ENCODE data around the gene HSD11B2.
A peak's percentile ranks its signal among the peaks of the same experiment; 100 is the strongest.

Gene HSD11B2

DNA sequence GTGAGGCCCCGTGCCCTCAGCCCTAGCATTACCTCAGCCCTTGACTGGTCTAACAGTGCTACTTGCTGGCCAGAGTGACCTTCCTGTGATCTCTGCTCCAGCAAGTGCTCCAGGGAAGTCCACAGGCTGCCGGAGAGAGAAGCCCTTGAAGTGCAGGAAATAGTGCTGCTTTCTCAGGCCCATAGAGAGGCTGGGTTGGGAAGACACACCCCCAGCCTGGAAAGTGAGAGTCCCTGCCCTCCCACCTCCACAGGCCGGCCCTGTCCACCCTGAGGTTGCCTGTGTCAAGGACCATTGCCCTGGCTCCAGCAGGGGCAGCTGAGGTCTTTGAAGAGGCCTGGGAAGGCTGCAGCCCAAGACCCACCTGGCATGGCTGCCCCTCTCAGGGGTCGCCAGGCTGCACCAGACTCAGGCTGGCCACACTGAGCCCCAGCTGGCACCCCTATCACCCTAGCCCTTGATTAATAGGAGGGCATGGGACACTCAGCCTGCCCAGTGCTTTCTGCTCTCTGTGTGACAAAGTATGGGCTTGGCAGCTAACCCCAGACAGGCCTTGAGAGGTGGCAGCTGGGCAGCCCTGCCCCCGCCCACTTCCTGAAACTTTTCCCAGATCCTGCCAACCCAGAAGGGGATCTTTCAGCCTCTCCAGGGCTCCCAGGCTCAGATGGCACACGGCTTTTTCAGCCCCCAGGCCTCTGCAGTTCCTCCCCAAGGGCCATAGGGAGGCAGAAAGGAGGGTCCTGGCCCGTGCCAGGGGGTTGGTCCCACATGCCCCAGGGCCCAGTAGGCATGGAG is 28.3 kb downstream of the HSD11B2 start:
- H3K9me3 Mint-ChIP-seq: no peaks in the 10 kb centered on the region
- H3K27ac Mint-ChIP-seq: no peak overlapping the region
- no peak overlapping the region for H3K4me3 Mint-ChIP-seq
- no peak for DNase-seq
- H3K4me1 Mint-ChIP-seq (ENCODE audit: low read depth): peaks cover 9% of the 10 kb centered on the region
- no peaks in the 10 kb centered on the region for H3K27me3 Mint-ChIP-seq
- peaks cover 13% of the 10 kb centered on the region for H3K36me3 Mint-ChIP-seq (ENCODE audit: low read depth)

DNA sequence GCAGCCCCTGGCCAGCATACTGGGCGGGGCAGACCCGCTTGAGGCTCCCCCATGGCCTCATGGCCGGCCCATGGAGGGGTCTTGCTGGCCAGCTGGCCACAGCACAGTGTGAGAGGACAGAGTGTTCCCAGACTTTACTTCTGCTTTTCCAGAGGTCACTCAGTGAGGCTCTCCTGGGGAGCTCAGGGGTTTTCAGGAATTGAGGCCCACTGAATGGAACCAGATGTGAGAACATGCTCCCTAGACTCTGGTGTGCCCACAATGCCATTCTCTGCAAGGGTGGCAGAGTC is 28.9 kb downstream of the HSD11B2 start:
- Mint-ChIP-seq H3K27ac (no peak overlapping the region), H3K27me3 (no peaks in the 10 kb centered on the region), H3K4me3 (no peak overlapping the region), H3K9me3 (no peaks in the 10 kb centered on the region), H3K36me3 (ENCODE audit: low read depth) (peaks cover 12% of the 10 kb centered on the region), H3K4me1 (ENCODE audit: low read depth) (peaks cover 9% of the 10 kb centered on the region)
- no peak for DNase-seq

DNA sequence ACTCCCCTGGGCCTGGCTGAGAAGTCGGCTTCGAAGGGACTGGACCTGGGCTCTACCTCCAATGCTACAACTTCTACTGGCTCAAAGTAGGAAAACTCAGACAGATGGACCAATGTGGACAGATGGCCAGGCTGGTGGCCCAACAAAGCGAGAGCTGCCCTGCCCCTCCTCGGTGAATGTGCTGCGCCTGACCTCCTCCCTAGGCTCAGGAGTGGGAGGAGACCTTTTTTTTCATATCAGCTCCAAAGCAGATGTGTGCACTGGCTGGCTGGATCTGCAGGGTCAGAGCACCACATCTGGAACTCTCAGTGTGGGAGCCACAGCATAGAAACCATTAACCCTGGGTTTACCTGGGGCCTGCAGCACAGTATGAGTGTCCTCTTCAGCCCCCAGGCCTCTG is 29.2 kb downstream of the HSD11B2 start:
- Mint-ChIP-seq H3K9me3 (no peaks in the 10 kb centered on the region), H3K36me3 (ENCODE audit: low read depth) (peaks cover 12% of the 10 kb centered on the region), H3K27ac (no peak overlapping the region), H3K4me1 (ENCODE audit: low read depth) (peaks cover 9% of the 10 kb centered on the region), H3K4me3 (no peak overlapping the region), H3K27me3 (no peaks in the 10 kb centered on the region)
- DNase-seq: no peak

DNA sequence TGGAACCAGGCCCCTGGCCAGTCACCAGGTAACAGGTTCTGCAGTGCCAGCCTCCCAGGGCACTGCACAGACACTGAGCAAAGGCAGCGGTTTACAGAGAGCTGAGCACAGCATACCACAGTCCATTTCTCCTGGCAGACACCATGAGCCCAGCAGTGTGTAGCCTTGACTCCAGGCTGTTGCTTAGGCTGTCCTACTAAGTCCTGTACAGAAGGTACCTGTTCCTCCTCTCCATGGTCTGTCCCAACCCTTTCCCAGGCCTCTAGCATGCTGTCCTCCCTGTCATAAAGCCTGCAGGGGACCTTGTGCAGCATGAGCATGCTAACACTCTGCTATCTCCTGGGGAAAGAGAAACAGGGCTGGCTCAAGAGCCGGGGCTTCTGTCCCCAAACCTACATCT is 30.0 kb downstream of the HSD11B2 start:
- Mint-ChIP-seq H3K36me3 (ENCODE audit: low read depth) (peaks cover 12% of the 10 kb centered on the region), H3K9me3 (no peaks in the 10 kb centered on the region), H3K27ac (no peak overlapping the region), H3K4me3 (no peak overlapping the region), H3K4me1 (ENCODE audit: low read depth) (peaks cover 16% of the 10 kb centered on the region), H3K27me3 (no peaks in the 10 kb centered on the region)
- DNase-seq: no peak

DNA sequence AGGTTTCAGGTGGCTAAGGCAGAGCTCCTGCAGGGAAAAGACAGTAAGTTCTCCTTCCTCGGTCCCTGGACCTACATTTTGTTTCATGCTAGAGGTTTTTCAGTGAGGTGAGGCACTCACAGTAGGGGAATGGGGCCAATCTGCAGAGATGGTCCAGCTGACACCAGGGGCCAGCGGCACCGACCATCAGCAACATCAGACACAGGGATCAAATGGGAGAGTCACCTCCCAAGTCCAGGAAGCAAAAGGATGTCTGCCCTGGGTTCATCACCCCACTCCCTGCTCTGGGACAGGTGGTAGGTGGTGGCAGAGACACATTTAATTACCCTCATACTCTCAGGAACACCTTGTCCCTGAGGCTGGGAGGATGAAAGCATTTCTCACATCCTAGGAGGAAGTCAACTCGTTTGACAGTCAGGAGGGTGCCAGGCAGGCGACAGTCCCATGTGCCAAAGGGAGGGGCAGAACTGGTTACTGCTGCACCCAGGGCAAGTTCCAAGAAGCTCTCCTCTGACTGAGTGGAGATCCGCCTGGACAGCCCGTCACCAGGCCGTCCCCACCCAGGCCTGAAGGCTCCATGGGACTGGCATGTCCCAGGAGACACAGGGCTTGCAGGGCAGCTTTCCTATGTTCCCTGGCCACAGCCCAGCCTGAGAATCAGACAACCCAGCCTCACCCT is 30.8 kb downstream of the HSD11B2 start:
- no peak for DNase-seq
- no peak overlapping the region for H3K4me3 Mint-ChIP-seq
- no peaks in the 10 kb centered on the region for H3K9me3 Mint-ChIP-seq
- peaks cover 15% of the 10 kb centered on the region for H3K4me1 Mint-ChIP-seq (ENCODE audit: low read depth)
- H3K36me3 Mint-ChIP-seq (ENCODE audit: low read depth): peaks cover 10% of the 10 kb centered on the region
- H3K27ac Mint-ChIP-seq: no peak overlapping the region
- no peaks in the 10 kb centered on the region for H3K27me3 Mint-ChIP-seq

DNA sequence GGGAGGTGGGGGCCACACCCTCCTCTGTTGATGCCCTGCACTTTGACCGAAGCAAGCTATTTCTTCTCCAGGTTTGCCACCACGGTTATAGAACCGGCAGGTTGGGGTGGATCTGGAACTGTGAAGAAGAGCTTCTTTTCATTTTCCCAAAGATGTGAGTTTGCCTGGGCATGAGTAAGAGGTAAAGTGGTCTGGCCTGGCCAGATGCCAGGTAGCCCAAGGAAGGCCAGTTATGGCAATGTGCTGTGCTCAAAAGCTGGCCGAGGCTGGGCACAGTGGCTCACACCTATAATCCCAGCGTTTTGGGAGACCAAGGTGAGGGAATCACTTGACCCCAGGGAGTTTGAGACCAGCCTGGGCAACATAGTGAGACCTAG is 31.3 kb downstream of the HSD11B2 start:
- H3K27me3 Mint-ChIP-seq: no peaks in the 10 kb centered on the region
- H3K4me1 Mint-ChIP-seq (ENCODE audit: low read depth): peaks cover 14% of the 10 kb centered on the region
- DNase-seq: no peak
- no peaks in the 10 kb centered on the region for H3K9me3 Mint-ChIP-seq
- H3K4me3 Mint-ChIP-seq: no peak overlapping the region
- H3K36me3 Mint-ChIP-seq (ENCODE audit: low read depth): peaks cover 6% of the 10 kb centered on the region
- no peak overlapping the region for H3K27ac Mint-ChIP-seq

DNA sequence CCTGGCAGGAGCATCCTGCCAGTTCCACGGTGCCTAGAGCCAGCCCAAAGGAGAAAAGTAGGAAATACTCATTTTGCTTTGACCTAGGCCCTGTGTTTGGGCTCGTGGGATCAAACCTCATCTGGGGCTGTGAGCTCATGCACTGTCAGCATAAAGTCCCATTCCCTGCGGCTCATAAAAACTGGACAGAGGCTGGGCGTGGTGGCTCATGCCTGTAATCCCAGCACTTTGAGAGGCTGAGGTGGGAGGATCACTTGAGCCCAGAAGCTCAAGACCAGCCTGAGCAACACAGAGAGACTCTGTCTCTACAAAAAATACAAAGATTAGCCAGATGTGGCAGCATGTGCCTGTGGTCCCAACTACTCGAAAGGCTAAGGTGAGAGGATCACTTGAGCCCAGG is 32.1 kb downstream of the HSD11B2 start:
- Mint-ChIP-seq H3K9me3 (no peaks in the 10 kb centered on the region), H3K4me1 (ENCODE audit: low read depth) (peaks cover 15% of the 10 kb centered on the region), H3K36me3 (ENCODE audit: low read depth) (peaks cover 6% of the 10 kb centered on the region), H3K27me3 (no peaks in the 10 kb centered on the region), H3K4me3 (no peak overlapping the region), H3K27ac (no peak overlapping the region)
- DNase-seq: no peak

DNA sequence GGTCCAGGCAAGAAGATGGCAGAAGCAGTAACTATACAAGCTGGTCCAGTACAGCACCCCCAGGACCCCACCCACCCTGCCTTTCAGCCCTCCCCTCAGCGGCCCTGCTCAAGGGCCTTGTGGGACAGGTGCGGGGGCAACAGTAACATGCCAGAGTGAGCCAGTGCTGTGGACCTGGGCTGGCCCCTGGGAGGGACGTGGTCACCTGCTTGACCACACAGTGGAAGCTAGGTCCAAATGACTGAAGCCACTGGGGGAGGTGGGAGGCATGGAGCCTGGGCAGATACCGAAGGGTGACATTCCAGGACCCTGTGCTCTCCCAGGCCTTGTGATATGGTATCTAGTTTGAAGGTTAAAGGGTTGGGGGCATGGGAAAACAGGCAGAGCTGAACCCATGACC is 32.8 kb downstream of the HSD11B2 start:
- H3K27me3 Mint-ChIP-seq: no peaks in the 10 kb centered on the region
- no peak overlapping the region for H3K4me3 Mint-ChIP-seq
- no peaks in the 10 kb centered on the region for H3K9me3 Mint-ChIP-seq
- peaks cover 20% of the 10 kb centered on the region for H3K4me1 Mint-ChIP-seq (ENCODE audit: low read depth)
- no peak for DNase-seq
- H3K36me3 Mint-ChIP-seq (ENCODE audit: low read depth): peaks cover 6% of the 10 kb centered on the region
- no peak overlapping the region for H3K27ac Mint-ChIP-seq

DNA sequence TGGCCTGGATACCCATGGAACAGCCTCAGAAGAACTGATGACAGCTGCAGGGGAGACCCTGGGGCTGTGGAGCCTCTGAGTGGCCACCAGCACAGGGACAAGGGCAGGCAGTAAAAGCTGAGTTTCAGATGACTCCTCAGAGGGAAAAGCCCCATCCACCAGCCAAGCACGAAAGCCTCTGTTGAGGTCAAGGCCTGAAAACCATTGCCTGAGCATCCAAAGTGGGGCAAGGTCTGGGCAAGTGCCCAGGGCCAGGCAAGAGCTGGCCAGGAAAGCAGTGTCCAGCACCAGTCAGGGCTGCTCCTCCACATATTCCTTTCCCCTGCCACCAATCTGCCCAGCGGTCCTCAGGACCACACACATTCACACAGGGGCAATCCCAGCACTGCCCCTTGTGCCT is 33.6 kb downstream of the HSD11B2 start:
- H3K27ac Mint-ChIP-seq: no peak overlapping the region
- DNase-seq: no peak
- no peak overlapping the region for H3K4me3 Mint-ChIP-seq
- H3K27me3 Mint-ChIP-seq: no peaks in the 10 kb centered on the region
- H3K9me3 Mint-ChIP-seq: no peaks in the 10 kb centered on the region
- peaks cover 6% of the 10 kb centered on the region for H3K36me3 Mint-ChIP-seq (ENCODE audit: low read depth)
- peaks cover 21% of the 10 kb centered on the region for H3K4me1 Mint-ChIP-seq (ENCODE audit: low read depth)

DNA sequence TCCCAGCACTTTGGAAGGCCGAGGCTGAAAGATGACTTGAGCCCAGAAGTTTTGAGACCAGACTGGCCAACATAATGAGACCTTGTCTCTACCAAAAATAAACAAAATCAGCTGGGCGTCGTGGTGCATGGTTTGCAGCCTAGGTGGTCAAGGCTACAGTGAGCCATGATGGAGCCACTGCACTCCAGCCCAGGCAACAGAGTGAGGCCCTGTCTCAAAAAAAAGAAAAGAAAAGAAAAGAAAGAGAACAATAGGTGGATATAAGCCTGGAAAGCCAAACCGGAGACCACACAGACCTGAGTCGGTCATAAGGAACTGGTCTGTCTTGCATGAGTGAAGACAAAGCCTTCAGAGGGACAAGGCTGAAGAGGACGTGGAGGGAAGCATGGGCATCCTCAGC is 35.7 kb downstream of the HSD11B2 start:
- Mint-ChIP-seq H3K4me1 (ENCODE audit: low read depth) (peaks cover 24% of the 10 kb centered on the region), H3K27ac (no peak overlapping the region)

DNA sequence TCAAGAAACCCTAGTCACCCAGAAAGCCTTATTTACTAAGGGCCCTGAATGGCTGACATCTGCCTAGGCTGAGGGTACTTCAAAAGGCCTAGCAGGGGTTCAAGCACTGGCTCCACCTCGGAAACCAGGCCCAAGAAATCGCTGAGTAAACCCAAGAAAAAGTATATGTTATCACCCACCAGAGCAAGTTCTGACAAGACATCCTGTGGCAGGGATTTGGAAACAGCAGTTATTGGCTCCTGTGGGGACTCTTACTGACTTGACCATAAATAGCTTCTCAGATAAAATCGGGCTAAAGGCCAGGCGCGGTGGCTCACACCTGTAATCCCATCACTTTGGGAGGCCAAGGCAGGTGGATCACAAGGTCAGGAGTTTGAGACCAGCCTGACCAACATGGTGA is 37.8 kb downstream of the HSD11B2 start:
- Mint-ChIP-seq H3K4me3 (no peak overlapping the region), H3K27me3 (no peaks in the 10 kb centered on the region), H3K27ac (no peak overlapping the region), H3K4me1 (ENCODE audit: low read depth) (peaks cover 35% of the 10 kb centered on the region), H3K36me3 (ENCODE audit: low read depth) (no peaks in the 10 kb centered on the region), H3K9me3 (no peaks in the 10 kb centered on the region)
- no peak for DNase-seq

More for the DNA sequence above, 35.7 kb downstream of the HSD11B2 start:
- Mint-ChIP-seq H3K9me3 (no peaks in the 10 kb centered on the region), H3K4me3 (no peak overlapping the region), H3K36me3 (ENCODE audit: low read depth) (peaks cover 2% of the 10 kb centered on the region), H3K27me3 (no peaks in the 10 kb centered on the region)
- DNase-seq: no peak

DNA sequence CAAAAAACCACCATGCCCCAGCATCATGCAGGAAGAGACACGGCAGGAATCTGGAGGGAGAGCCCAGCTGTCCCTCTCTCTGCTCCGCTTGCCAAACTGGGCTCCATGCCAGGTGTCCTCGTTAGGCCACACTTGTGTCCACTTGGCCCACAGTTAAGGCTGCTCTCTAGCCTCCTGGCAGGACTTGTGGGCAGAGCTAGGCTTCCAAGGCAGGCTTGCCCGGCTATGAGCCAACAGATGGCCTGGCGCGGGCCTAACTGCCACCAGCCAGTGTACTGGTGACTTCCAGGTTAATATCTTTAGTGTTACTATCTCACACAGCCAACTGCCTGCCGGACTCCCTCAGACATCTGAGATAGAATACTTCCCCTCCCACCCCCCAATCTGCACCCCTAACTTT is 39.4 kb downstream of the HSD11B2 start:
- Mint-ChIP-seq H3K27ac (no peak overlapping the region), H3K27me3 (no peaks in the 10 kb centered on the region), H3K4me3 (no peak overlapping the region), H3K4me1 (ENCODE audit: low read depth) (peaks cover 45% of the 10 kb centered on the region), H3K9me3 (no peaks in the 10 kb centered on the region), H3K36me3 (ENCODE audit: low read depth) (no peaks in the 10 kb centered on the region)
- no peak for DNase-seq

DNA sequence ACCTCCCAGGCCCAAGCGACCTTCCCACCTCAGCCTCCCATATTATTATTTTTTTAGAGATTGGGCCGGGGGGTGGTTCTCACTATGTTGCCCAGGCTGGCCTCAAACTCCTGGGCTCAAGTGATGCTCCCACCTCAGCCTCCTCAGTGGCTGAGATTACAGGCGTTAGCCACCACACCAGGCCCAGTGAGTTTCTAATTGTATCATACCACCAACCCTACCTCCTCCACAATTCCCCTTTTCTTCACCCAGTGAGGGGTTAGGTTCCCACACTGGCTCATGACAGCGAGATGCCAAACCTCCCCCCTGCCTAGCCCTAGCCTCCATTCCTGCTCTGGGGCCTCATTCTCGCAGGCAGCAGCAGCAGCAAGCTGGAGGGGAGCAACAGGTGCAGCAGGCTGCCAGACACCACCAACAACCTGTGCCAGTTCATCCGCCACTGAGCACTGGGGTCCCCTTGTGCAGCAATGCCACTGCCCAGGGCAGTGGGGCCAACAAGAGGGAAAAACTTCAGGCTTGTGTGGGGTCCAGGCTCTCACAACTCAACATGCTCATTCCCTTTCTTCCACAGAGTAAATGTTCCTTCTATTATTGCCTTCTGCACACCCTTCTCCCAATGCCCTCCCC is 41.0 kb downstream of the HSD11B2 start:
- Mint-ChIP-seq H3K27me3 (no peaks in the 10 kb centered on the region), H3K4me1 (ENCODE audit: low read depth) (peaks cover 43% of the 10 kb centered on the region), H3K9me3 (no peaks in the 10 kb centered on the region), H3K4me3 (no peak overlapping the region), H3K27ac (peak overlapping the region; percentile 17), H3K36me3 (ENCODE audit: low read depth) (peaks cover 3% of the 10 kb centered on the region)
- DNase-seq: no peak

DNA sequence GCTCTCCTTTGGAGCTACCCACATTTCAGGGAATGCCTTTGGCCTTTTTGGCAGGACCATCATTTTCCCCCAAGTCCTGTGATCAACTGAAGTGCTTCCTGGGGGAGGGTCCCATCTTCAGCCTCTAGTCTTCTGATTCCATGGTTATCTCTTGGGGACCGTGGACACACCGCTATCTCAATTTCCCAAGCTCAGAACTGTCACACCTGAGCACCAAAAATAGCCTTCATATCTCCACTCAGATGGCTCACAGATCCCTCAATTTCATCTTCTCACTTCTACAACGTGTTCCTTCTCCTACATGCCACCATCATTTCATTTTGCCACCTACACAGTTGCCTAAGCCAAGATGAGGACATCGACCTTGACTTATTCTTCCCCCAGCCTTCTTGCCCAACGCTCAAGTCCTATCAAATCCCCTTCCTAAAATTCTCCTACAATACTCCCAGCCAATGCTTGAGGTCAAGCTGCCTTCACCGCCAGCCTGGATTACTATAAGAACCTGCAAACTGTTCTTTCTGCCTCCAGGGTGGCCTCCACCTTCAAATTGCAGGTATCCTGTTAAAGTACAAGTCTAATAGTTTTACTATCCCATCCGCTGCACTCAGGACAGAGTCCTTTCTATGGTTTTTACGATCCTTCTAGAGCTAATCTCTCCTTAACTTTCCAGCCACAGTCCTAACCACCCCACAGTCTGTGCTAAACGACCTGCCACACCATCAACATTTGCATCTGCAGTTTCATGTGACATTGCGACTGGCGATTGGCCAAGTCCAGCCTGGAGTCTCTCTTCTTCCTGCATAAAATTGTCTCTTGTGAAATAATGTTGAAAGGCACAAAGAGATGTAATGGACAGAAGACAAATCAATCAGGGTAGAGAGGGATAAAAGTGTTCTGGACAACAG is 43.9 kb downstream of the HSD11B2 start:
- H3K27me3 Mint-ChIP-seq: no peaks in the 10 kb centered on the region
- H3K27ac Mint-ChIP-seq: no peak overlapping the region
- peaks cover 50% of the 10 kb centered on the region for H3K4me1 Mint-ChIP-seq (ENCODE audit: low read depth)
- no peaks in the 10 kb centered on the region for H3K9me3 Mint-ChIP-seq
- DNase-seq: no peak
- no peak overlapping the region for H3K4me3 Mint-ChIP-seq
- H3K36me3 Mint-ChIP-seq (ENCODE audit: low read depth): peaks cover 12% of the 10 kb centered on the region
